CD14-positive monocyte (primary cell): Measurements from ENCODE around the gene BPNT1. TPM values are rescaled to one million over a fixed set of nuclear protein-coding genes. Genes with fewer than 3 reads are reported as not detected.

Experiments
- DNase-seq, 3 donors: peaks; one replicate each; pipeline ENCODE4 v3.0.0-alpha.2; 2011 to 2022
- H2AFZ ChIP-seq: 2 replicates; pipeline ENCODE4 v1.6.0; 2012; ENCODE audit warnings: mild to moderate bottlenecking, low read depth, low read length, inconsistent platforms; ENCODE audit not compliant: insufficient read depth, poor library complexity, severe bottlenecking
- H3K27ac ChIP-seq, 2 donors: 1 replicate in 1 of 2; 2 replicates in 1 of 2; pipeline ENCODE4 v1.5.1; 2012 to 2013; ENCODE audit warnings: low read length in 2 of 2, control low read depth in 1 of 2, inconsistent platforms in 1 of 2, low read depth in 1 of 2, mild to moderate bottlenecking in 1 of 2
- H3K27me3 ChIP-seq, 2 donors: one replicate each; pipeline versions ENCODE4 v1.6.0 to v1.6.1; 2011 to 2013; ENCODE audit warnings: low read length in 2 of 2; ENCODE audit not compliant: control insufficient read depth in 2 of 2, insufficient read depth in 2 of 2
- H3K36me3 ChIP-seq, 2 donors: replicated peaks in 1 of 2; 1 replicate in 1 of 2; 2 replicates in 1 of 2; pipeline versions ENCODE4 v1.5.1 to v1.6.1; 2012 to 2013; ENCODE audit warnings: low read length in 2 of 2, control low read depth in 1 of 2, inconsistent platforms in 1 of 2, mild to moderate bottlenecking in 1 of 2; ENCODE audit not compliant: insufficient read depth in 2 of 2, control insufficient read depth in 1 of 2
- H3K4me1 ChIP-seq, 2 donors: 1 replicate in 1 of 2; 2 replicates in 1 of 2; pipeline versions ENCODE4 v1.5.1 to v1.6.1; 2012 to 2013; ENCODE audit warnings: low read length in 2 of 2, control low read depth in 1 of 2, inconsistent platforms in 1 of 2, mild to moderate bottlenecking in 1 of 2, moderate library complexity in 1 of 2; ENCODE audit not compliant: insufficient read depth in 2 of 2, control insufficient read depth in 1 of 2
- H3K4me2 ChIP-seq: replicated peaks from 2 replicates; pipeline ENCODE3; 2012; ENCODE audit warnings: low read length, moderate library complexity, mild to moderate bottlenecking; ENCODE audit not compliant: poor library complexity, severe bottlenecking; ENCODE audit errors: extremely low read depth
- H3K4me3 ChIP-seq, 3 experiments: fragments of 200-600 bp in 1 of 3; sonication (generic) in 1 of 3; replicated peaks in 1 of 3; 1 replicate in 2 of 3; 2 replicates in 1 of 3; pipeline ENCODE4 v1.5.1; 2011 to 2013; ENCODE audit warnings: low read length in 3 of 3, mild to moderate bottlenecking in 3 of 3, control low read depth in 2 of 3, low read depth in 2 of 3, inconsistent platforms in 1 of 3, moderate library complexity in 1 of 3
- H3K79me2 ChIP-seq: 2 replicates; pipeline ENCODE4 v1.6.0; 2012; ENCODE audit warnings: mild to moderate bottlenecking, control low read depth, inconsistent platforms, low read length, moderate library complexity; ENCODE audit not compliant: insufficient read depth
- H3K9ac ChIP-seq: 2 replicates; pipeline ENCODE4 v1.6.0; 2017; ENCODE audit warnings: low read length, mild to moderate bottlenecking; ENCODE audit not compliant: insufficient read depth, poor library complexity, severe bottlenecking
- H3K9me3 ChIP-seq, 2 donors: replicated peaks in 1 of 2; 1 replicate in 1 of 2; 2 replicates in 1 of 2; pipeline versions ENCODE4 v1.5.1 to v1.6.1; 2012 to 2013; ENCODE audit warnings: low read length in 2 of 2, control low read depth in 1 of 2; ENCODE audit not compliant: control insufficient read depth in 1 of 2, insufficient read depth in 1 of 2
- H4K20me1 ChIP-seq: 2 replicates; pipeline ENCODE4 v1.6.0; 2012; ENCODE audit warnings: mild to moderate bottlenecking, low read length, control low read depth, moderate library complexity; ENCODE audit not compliant: insufficient read depth
- H3K27ac Mint-ChIP-seq, 7 donors: one replicate each; pipeline ENCODE4 v1.8.0; 2020; ENCODE audit warnings: mild to moderate bottlenecking in 7 of 7, mixed read lengths in 7 of 7, moderate library complexity in 6 of 7, inconsistent platforms in 2 of 7
- H3K27me3 Mint-ChIP-seq, 3 donors: one replicate each; pipeline ENCODE4 v1.8.0; 2021 to 2022; ENCODE audit warnings: low read depth in 3 of 3, mild to moderate bottlenecking in 3 of 3, mixed read lengths in 3 of 3, moderate library complexity in 3 of 3, inconsistent platforms in 1 of 3
- H3K36me3 Mint-ChIP-seq, 2 donors: one replicate each; pipeline ENCODE4 v1.8.0; 2020; ENCODE audit warnings: mixed read lengths in 2 of 2, inconsistent platforms in 1 of 2, mild to moderate bottlenecking in 1 of 2
- H3K4me1 Mint-ChIP-seq: one replicate; pipeline ENCODE4 v1.8.0; 2020; ENCODE audit warnings: mild to moderate bottlenecking, mixed read lengths
- H3K4me3 Mint-ChIP-seq, 2 donors: one replicate each; pipeline ENCODE4 v1.8.0; 2020; ENCODE audit warnings: mild to moderate bottlenecking in 2 of 2, mixed read lengths in 2 of 2, moderate library complexity in 1 of 2
- H3K9me3 Mint-ChIP-seq, 7 donors: one replicate each; pipeline ENCODE4 v1.8.0; 2020 to 2022; ENCODE audit warnings: mixed read lengths in 7 of 7, mild to moderate bottlenecking in 6 of 7, moderate library complexity in 6 of 7, inconsistent platforms in 2 of 7
- CTCF ChIP-seq: fragments of 200-600 bp; IDR thresholded peaks from one replicate; pipeline ENCODE4 v1.8.0; 2022; ENCODE audit warnings: antibody characterized with exemption, mild to moderate bottlenecking
- intact Hi-C, 2 donors: fragments of 100-400 bp; cut with micrococcal nuclease; formaldehyde crosslinking; loops; one replicate each; pipeline versions ENCODE4 v1.15.0 to v1.15.1; 2023
- polyA plus RNA-seq, 3 donors: library from polyadenylated mRNA; depleted of rRNA in 1 of 3; unstranded in 2 of 3; stranded (reverse) in 1 of 3; fragments of 300-500 nt in 2 of 3; fragments of >200 nt in 1 of 3; fragmentation: Illumina TruSeq in 2 of 3; gene quantifications; 1 replicate in 2 of 3; 2 replicates in 1 of 3; pipeline ENCODE4 v1.2.3, GENCODE V29; 2012 to 2021
- small RNA-seq: library from RNA; depleted of rRNA; stranded (forward); fragments of <200 nt; gene quantifications from one replicate; pipeline ENCODE3, GENCODE V24; 2012; ENCODE audit warnings: low read depth; ENCODE audit not compliant: insufficient read length

BPNT1 gene
- polyA plus RNA-seq, 3 donors = 5.8 to 10.1 (median 9.8) TPM

- Histone ChIP-seq H4K20me1 (no peaks in the 10 kb centered on the region), H3K4me2 (no peak overlapping the region), H3K9ac (no peak overlapping the region), H3K36me3 (peaks cover 82 to 98% of the 10 kb centered on the region in 2 donors), H3K79me2 (no peaks in the 10 kb centered on the region), H3K4me3 (no peak overlapping the region), H3K27ac (no peak overlapping the region), H2AFZ (no peak overlapping the region), H3K4me1 (no peaks in the 10 kb centered on the region), H3K27me3 (no peaks in the 10 kb centered on the region), H3K9me3 (no peaks in the 10 kb centered on the region)
- intact Hi-C loops = no loop called here
- no peaks in the 10 kb centered on the region for H3K27me3 Mint-ChIP-seq
- H3K9me3 Mint-ChIP-seq = no peaks in the 10 kb centered on the region
- TF ChIP-seq CTCF = no peak
- DNase-seq = no peak
- H3K4me1 Mint-ChIP-seq = no peaks in the 10 kb centered on the region
- H3K36me3 Mint-ChIP-seq = peaks cover 73 to 84% of the 10 kb centered on the region in 2 donors
- no peak overlapping the region for H3K27ac Mint-ChIP-seq
- H3K4me3 Mint-ChIP-seq = no peak overlapping the region
Observed at GRCh38 chr1:220011620-220012019, 78.0 kb downstream of the BPNT1 start.

Small RNA genes lying within 50 kb of the gene (small RNA-seq; reads per million reads assigned to genes)
- gene MIR194-1 (not detected), gene MIR215 (not detected)

Other genes with a start within 250 kb of the BPNT1 start
- not detected for gene SLC30A10, start 161.2 kb downstream of the BPNT1 start, polyA plus RNA-seq
- gene EPRS1, start 43.3 kb downstream of the BPNT1 start, polyA plus RNA-seq = 10 to 100 TPM in 2 of 3 donors, 1 to 10 TPM in 1; 9.3 to 27.6 (median 21.1) TPM
- gene IARS2, start 4.3 kb upstream of the BPNT1 start, polyA plus RNA-seq = 10 to 100 TPM; 11.8 to 42.6 (median 36.8) TPM
- gene RAB3GAP2, start 182.7 kb upstream of the BPNT1 start, polyA plus RNA-seq = 10 to 100 TPM in 2 of 3 donors, 1 to 10 TPM in 1; 9.8 to 12.1 (median 11.6) TPM